GM23248 (cell line): ENCODE results near the gene LYRM9. TPM values are rescaled to one million over a fixed set of nuclear protein-coding genes. Genes with fewer than 3 reads are reported as not detected.

Experiments
- DNase-seq: peaks from one replicate; pipeline ENCODE4 v3.0.0-alpha.2; 2015
- H2AFZ ChIP-seq: fragments of 200-600 bp; sonication (generic); 2 replicates; pipeline ENCODE4 v1.6.1; 2016; ENCODE audit warnings: antibody characterized with exemption
- H3F3A ChIP-seq: fragments of 200-600 bp; sonication (generic); 2 replicates; pipeline ENCODE4 v1.6.1; 2016; ENCODE audit warnings: mild to moderate bottlenecking, antibody characterized with exemption, mixed run types; ENCODE audit not compliant: insufficient read depth
- H3K27ac ChIP-seq: fragments of 200-600 bp; sonication (generic); 2 replicates; pipeline ENCODE4 v1.5.1; 2016; ENCODE audit warnings: mild to moderate bottlenecking
- H3K27me3 ChIP-seq: fragments of 200-600 bp; sonication (generic); replicated peaks from 2 replicates; pipeline ENCODE4 v1.6.1; 2016; ENCODE audit warnings: mild to moderate bottlenecking; ENCODE audit not compliant: insufficient read depth
- H3K36me3 ChIP-seq: fragments of 200-600 bp; sonication (generic); 2 replicates; pipeline ENCODE4 v1.6.1; 2016; ENCODE audit warnings: low read depth, mild to moderate bottlenecking
- H3K4me1 ChIP-seq: fragments of 200-600 bp; sonication (generic); 2 replicates; pipeline ENCODE4 v1.6.1; 2016; ENCODE audit warnings: mild to moderate bottlenecking; ENCODE audit not compliant: insufficient read depth
- H3K4me2 ChIP-seq: fragments of 200-600 bp; sonication (generic); one replicate; pipeline ENCODE4 v1.6.1; 2016; ENCODE audit warnings: mild to moderate bottlenecking; ENCODE audit not compliant: unreplicated experiment
- H3K4me3 ChIP-seq: fragments of 200-600 bp; sonication (generic); 2 replicates; pipeline ENCODE4 v1.5.1; 2016; ENCODE audit warnings: mild to moderate bottlenecking
- H3K79me2 ChIP-seq: fragments of 200-600 bp; sonication (generic); 2 replicates; pipeline ENCODE4 v1.6.1; 2016; ENCODE audit warnings: mild to moderate bottlenecking; ENCODE audit not compliant: insufficient read depth
- H3K9ac ChIP-seq: fragments of 200-600 bp; sonication (generic); 2 replicates; pipeline ENCODE4 v1.6.1; 2016; ENCODE audit warnings: mild to moderate bottlenecking
- H3K9me2 ChIP-seq: fragments of 200-600 bp; sonication (generic); 2 replicates; pipeline ENCODE4 v1.6.1; 2016; ENCODE audit warnings: mixed run types, mild to moderate bottlenecking, moderate library complexity; ENCODE audit not compliant: insufficient read depth
- H3K9me3 ChIP-seq: fragments of 200-600 bp; sonication (generic); one replicate; pipeline ENCODE4 v1.6.1; 2017; ENCODE audit warnings: low read depth
- H4K20me1 ChIP-seq: fragments of 200-600 bp; sonication (generic); 2 replicates; pipeline ENCODE4 v1.6.0; 2016; ENCODE audit not compliant: insufficient read depth
- EZH2 ChIP-seq: fragments of 200-600 bp; sonication (generic); IDR thresholded peaks from 2 replicates; pipeline ENCODE4 v1.6.1; 2018; ENCODE audit warnings: antibody characterized with exemption, mild to moderate bottlenecking; ENCODE audit not compliant: insufficient read depth, poor library complexity, severe bottlenecking
- EZH2phosphoT487 ChIP-seq: fragments of 200-600 bp; sonication (generic); IDR thresholded peaks from 2 replicates; pipeline ENCODE4 v1.6.1; 2018; ENCODE audit warnings: antibody characterized with exemption, moderate library complexity, mild to moderate bottlenecking, low read depth; ENCODE audit not compliant: insufficient read depth
- WGBS, 2 experiments: methylation state at CpG; one replicate each; pipeline ENCODE4 v1.1.6; 2015 to 2017; ENCODE audit warnings: low lambda C conversion rate in 2 of 2, low coverage in 1 of 2; ENCODE audit errors: missing lambda C conversion rate in 2 of 2; 5-methylcytosine and 5-hydroxymethylcytosine counted together
- in situ Hi-C: fragments of 300-500 bp; cut with MboI; formaldehyde crosslinking; loops from 2 replicates; pipeline ENCODE4 v1.15.0; 2020
- polyA plus RNA-seq: library from polyadenylated mRNA; unstranded; fragments of >200 nt; fragmentation: Nextera tagmentation; extraction: Ambion mirVana; gene quantifications from 2 replicates; pipeline ENCODE4 v1.2.1, GENCODE V29; 2016
- total RNA-seq: library from RNA; depleted of rRNA; stranded (reverse); fragments of >200 nt; shearing (Covaris generic); gene quantifications from 2 replicates; pipeline ENCODE4 v1.2.3, GENCODE V29; 2014

The LYRM9 gene
- total and polyA plus RNA-seq, 2 experiments from 2014 or later, result 11.3 to 15.4 TPM

DNA sequence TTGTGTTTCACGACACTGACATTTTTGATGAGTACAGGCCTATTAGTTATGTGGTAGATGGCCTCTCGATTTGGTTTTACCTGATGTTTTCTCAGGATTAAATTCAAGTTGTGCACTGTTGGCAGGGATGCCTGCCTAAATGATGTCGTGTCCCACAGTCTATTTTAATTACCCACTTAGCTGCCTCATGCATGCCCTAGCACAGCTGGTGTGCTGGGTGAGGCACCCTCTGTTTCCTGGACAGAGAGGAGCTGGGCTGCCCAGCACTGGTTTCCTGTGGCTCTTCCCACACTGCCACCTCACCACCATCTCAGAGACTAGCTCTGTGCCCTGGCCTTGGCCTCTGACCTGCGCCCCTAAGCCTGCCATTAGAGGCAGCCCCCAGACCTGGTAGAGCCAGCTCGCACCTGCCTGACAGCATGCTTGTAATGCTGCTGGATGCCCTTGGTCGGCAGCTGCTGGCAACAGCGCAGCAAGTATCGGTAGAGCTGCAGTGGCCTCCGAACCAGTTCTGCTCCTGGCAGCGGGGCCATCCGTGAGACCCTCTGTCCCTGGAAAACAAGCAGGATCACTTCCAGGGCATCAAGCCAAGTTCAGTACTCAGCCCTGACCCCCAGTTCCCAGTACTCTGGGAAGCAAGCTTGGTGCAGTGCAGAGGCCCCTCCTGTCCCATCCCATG is 10.9 kb downstream of the LYRM9 start:
- H3K4me1 ChIP-seq, result no peaks in the 10 kb centered on the region
- H3F3A ChIP-seq, result no peaks in the 10 kb centered on the region
- TF ChIP-seq EZH2 (no peak), EZH2phosphoT487 (no peak)
- no peak for DNase-seq
- 82 to 84% methylated on average over 11 of the region's 11 CpGs for WGBS, 2 experiments
- no peaks in the 10 kb centered on the region for H3K9me2 ChIP-seq
- H3K9me3 ChIP-seq, result no peaks in the 10 kb centered on the region
- no peak overlapping the region for H3K27ac ChIP-seq
- no peaks in the 10 kb centered on the region for H3K79me2 ChIP-seq
- H3K4me3 ChIP-seq, result no peak overlapping the region
- H3K9ac ChIP-seq, result no peak overlapping the region
- H4K20me1 ChIP-seq, result no peaks in the 10 kb centered on the region
- no peak overlapping the region for H3K4me2 ChIP-seq
- H2AFZ ChIP-seq, result no peak overlapping the region
- no peaks in the 10 kb centered on the region for H3K27me3 ChIP-seq
- in situ Hi-C loops, result loop anchor here (10.0 kb wide), 2 partner anchors 62 to 258 kb away; no protein-coding TSS in a partner anchor
- no peaks in the 10 kb centered on the region for H3K36me3 ChIP-seq

DNA sequence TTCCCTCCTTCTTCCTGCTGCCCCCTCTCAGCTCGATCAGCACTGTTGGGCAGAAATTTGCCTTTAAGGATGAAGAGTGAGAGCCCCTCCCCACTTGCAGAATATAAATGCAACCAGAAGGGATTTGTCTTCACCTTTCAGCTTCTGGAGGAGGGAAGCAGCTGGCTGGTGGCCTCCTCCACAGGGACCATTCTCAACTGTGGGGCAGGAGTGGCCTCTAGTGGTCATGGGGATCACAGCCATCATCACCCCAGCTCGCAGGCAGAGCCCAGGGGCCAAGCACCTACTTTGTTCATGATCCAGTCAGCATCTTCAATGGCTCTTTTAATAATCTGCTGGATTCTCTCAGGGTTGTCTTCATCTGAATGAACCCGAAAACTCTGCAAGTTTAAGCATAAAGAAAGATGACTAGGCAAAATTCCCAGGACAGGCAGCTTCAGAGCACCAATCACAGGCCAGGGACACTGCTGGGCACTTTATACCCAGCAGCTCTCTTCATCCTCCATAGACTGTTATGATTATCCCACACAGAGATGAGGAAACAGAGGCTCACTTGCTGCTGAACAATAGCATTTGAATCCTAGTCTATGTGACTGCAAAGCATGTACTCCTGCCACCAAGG is 13.1 kb downstream of the LYRM9 start:
- in situ Hi-C loops, result loop anchor here (10.0 kb wide), 3 partner anchors 65 to 255 kb away; partner anchors contain the start of gene NOS2
- no peak overlapping the region for H2AFZ ChIP-seq
- 10% methylated on average over 3 of the region's 3 CpGs for whole genome bisulfite sequencing, 2 experiments

GRCh38 chr17:27878776-27879562 is 14.2 kb downstream of the LYRM9 start:
- Histone ChIP-seq H3K9me2 (no peaks in the 10 kb centered on the region), H2AFZ (no peak overlapping the region), H3K27ac (no peak overlapping the region), H3K79me2 (no peaks in the 10 kb centered on the region), H3K4me2 (no peak overlapping the region), H3K9me3 (no peaks in the 10 kb centered on the region), H3K27me3 (no peaks in the 10 kb centered on the region), H3K9ac (no peak overlapping the region), H3K36me3 (no peaks in the 10 kb centered on the region), H4K20me1 (no peaks in the 10 kb centered on the region), H3F3A (no peaks in the 10 kb centered on the region), H3K4me3 (no peak overlapping the region), H3K4me1 (no peaks in the 10 kb centered on the region)
- no peak for DNase-seq
- 79 to 81% methylated on average over 13 of the region's 13 CpGs for WGBS, 2 experiments
- TF ChIP-seq EZH2, result no peak
- TF ChIP-seq EZH2phosphoT487, result no peak
- in situ Hi-C loops, result loop anchor here (10.0 kb wide), 1 partner anchor 74 kb away; the partner anchor contains the start of gene NOS2

More for the DNA sequence above, 13.1 kb downstream of the LYRM9 start:
- Histone ChIP-seq H3K79me2 (no peaks in the 10 kb centered on the region), H3K27ac (no peak overlapping the region), H3K4me3 (no peak overlapping the region), H3K4me1 (no peaks in the 10 kb centered on the region), H3K9ac (no peak overlapping the region), H3F3A (no peaks in the 10 kb centered on the region), H3K9me2 (no peaks in the 10 kb centered on the region), H3K36me3 (no peaks in the 10 kb centered on the region), H4K20me1 (no peaks in the 10 kb centered on the region), H3K27me3 (no peaks in the 10 kb centered on the region), H3K9me3 (no peaks in the 10 kb centered on the region), H3K4me2 (no peak overlapping the region)
- peak; percentile 73 for DNase-seq
- TF ChIP-seq EZH2phosphoT487 (no peak), EZH2 (no peak)

GRCh38 chr17:27873746-27874145 is 19.4 kb downstream of the LYRM9 start:
- H3K9me3 ChIP-seq, result no peaks in the 10 kb centered on the region
- no peak for TF ChIP-seq EZH2phosphoT487
- TF ChIP-seq EZH2, result no peak
- no peak overlapping the region for H3K4me3 ChIP-seq
- H3F3A ChIP-seq, result no peaks in the 10 kb centered on the region
- no peak overlapping the region for H2AFZ ChIP-seq
- H3K4me1 ChIP-seq, result no peaks in the 10 kb centered on the region
- WGBS, 2 experiments, result 86 to 97% methylated on average over 2 of the region's 2 CpGs
- H3K9ac ChIP-seq, result no peak overlapping the region
- H4K20me1 ChIP-seq, result no peaks in the 10 kb centered on the region
- no peaks in the 10 kb centered on the region for H3K27me3 ChIP-seq
- H3K9me2 ChIP-seq, result no peaks in the 10 kb centered on the region
- H3K4me2 ChIP-seq, result no peak overlapping the region
- in situ Hi-C loops, result loop anchor here (10.0 kb wide), 1 partner anchor 69 kb away; the partner anchor contains the start of gene NOS2
- H3K27ac ChIP-seq, result no peak overlapping the region
- DNase-seq, result no peak
- no peaks in the 10 kb centered on the region for H3K36me3 ChIP-seq
- H3K79me2 ChIP-seq, result no peaks in the 10 kb centered on the region
